ENCODE data around the gene HIF3A. TPM values are rescaled to one million over a fixed set of nuclear protein-coding genes. Genes with fewer than 3 reads are reported as not detected.

Gene HIF3A
- total RNA-seq, 3 donors from 2014 or later (not counting 1 experiment from before 2014, with no cell fraction given): not detected

GRCh38 chr19:46350029-46350757, 53.4 kb downstream of the HIF3A start:
- no peaks in the 10 kb centered on the region for H3K27me3 ChIP-seq (ENCODE audit: control insufficient read depth, insufficient read depth, low read length)
- Mint-ChIP-seq H3K4me1 (peaks cover 48 to 77% of the 10 kb centered on the region in 2 donors), H3K36me3 (no peaks in the 10 kb centered on the region), H3K9me3 (no peaks in the 10 kb centered on the region), H3K27ac (peak overlapping the region; percentile 90 to 94), H3K4me3 (peak overlapping the region; percentile 76), H3K27me3 (ENCODE audit: low read depth in 2 of 2) (no peaks in the 10 kb centered on the region)
- H3K9me3 ChIP-seq (ENCODE audit: control insufficient read depth, insufficient read depth, low read length): no peaks in the 10 kb centered on the region
- ATAC-seq (no peak), DNase-seq (no peak)
- intact Hi-C loops (cut with micrococcal nuclease): loop anchor here (2.0 kb wide), 1 partner anchor 15 kb away; no protein-coding TSS in a partner anchor
- peak overlapping the region; percentile 70 for H3K27ac ChIP-seq (ENCODE audit: low read length)
- TF ChIP-seq CTCF (IDR thresholded peaks at IDR 0.05): no peak
- H3K4me3 ChIP-seq (ENCODE audit: low read length): no peak overlapping the region
- H3K4me1 ChIP-seq (ENCODE audit: control insufficient read depth, insufficient read depth, low read length): peaks cover 84% of the 10 kb centered on the region
- peaks cover 17% of the 10 kb centered on the region for H3K36me3 ChIP-seq (ENCODE audit: control insufficient read depth, insufficient read depth, low read length)
- WGBS (ENCODE audit: insufficient coverage): 29% methylated on average over 8 of the region's 8 CpGs

GRCh38 chr19:46350758-46351159, 53.9 kb downstream of the HIF3A start:
- intact Hi-C loops (cut with micrococcal nuclease): loop anchor here (2.0 kb wide), 1 partner anchor 14 kb away; no protein-coding TSS in a partner anchor
- no peak for TF ChIP-seq CTCF (IDR thresholded peaks at IDR 0.05)
- peaks cover 53 to 83% of the 10 kb centered on the region in 2 donors for H3K4me1 Mint-ChIP-seq
- no peaks in the 10 kb centered on the region for H3K36me3 Mint-ChIP-seq
- no peaks in the 10 kb centered on the region for H3K27me3 Mint-ChIP-seq (ENCODE audit: low read depth in 2 of 2)
- H3K4me1 ChIP-seq (ENCODE audit: control insufficient read depth, insufficient read depth, low read length): peaks cover 90% of the 10 kb centered on the region
- 24% methylated on average over 8 of the region's 8 CpGs for WGBS (ENCODE audit: insufficient coverage)
- no peaks in the 10 kb centered on the region for H3K27me3 ChIP-seq (ENCODE audit: control insufficient read depth, insufficient read depth, low read length)
- H3K9me3 ChIP-seq (ENCODE audit: control insufficient read depth, insufficient read depth, low read length): no peaks in the 10 kb centered on the region
- no peak overlapping the region for H3K4me3 ChIP-seq (ENCODE audit: low read length)
- H3K4me3 Mint-ChIP-seq: peak overlapping the region; percentile 79
- H3K27ac ChIP-seq (ENCODE audit: low read length): peak overlapping the region; percentile 70
- ATAC-seq (peak; percentile 31 to 51 (median 34)), DNase-seq (peak; percentile 29 to 66)
- peak overlapping the region; percentile 90 to 94 for H3K27ac Mint-ChIP-seq
- H3K36me3 ChIP-seq (ENCODE audit: control insufficient read depth, insufficient read depth, low read length): peaks cover 22% of the 10 kb centered on the region
- no peaks in the 10 kb centered on the region for H3K9me3 Mint-ChIP-seq

- H3K27me3 ChIP-seq (ENCODE audit: control insufficient read depth, insufficient read depth, low read length): no peaks in the 10 kb centered on the region
- Mint-ChIP-seq H3K27ac (peak overlapping the region; percentile 90 to 94), H3K9me3 (no peaks in the 10 kb centered on the region), H3K27me3 (ENCODE audit: low read depth in 2 of 2) (no peaks in the 10 kb centered on the region), H3K4me1 (peaks cover 55 to 88% of the 10 kb centered on the region in 2 donors), H3K36me3 (no peaks in the 10 kb centered on the region), H3K4me3 (peak overlapping the region; percentile 79)
- peak in 1 of 2 donors; percentile 58 for DNase-seq
- peaks cover 25% of the 10 kb centered on the region for H3K36me3 ChIP-seq (ENCODE audit: control insufficient read depth, insufficient read depth, low read length)
- H3K9me3 ChIP-seq (ENCODE audit: control insufficient read depth, insufficient read depth, low read length): no peaks in the 10 kb centered on the region
- H3K4me1 ChIP-seq (ENCODE audit: control insufficient read depth, insufficient read depth, low read length): peaks cover 93% of the 10 kb centered on the region
- intact Hi-C loops (cut with micrococcal nuclease): loop anchor here (2.0 kb wide), 1 partner anchor 13 kb away; no protein-coding TSS in a partner anchor
- WGBS (ENCODE audit: insufficient coverage): 57% methylated on average over 17 of the region's 18 CpGs
- ATAC-seq: no peak
- no peak for TF ChIP-seq CTCF (IDR thresholded peaks at IDR 0.05)
- peak overlapping the region; percentile 70 for H3K27ac ChIP-seq (ENCODE audit: low read length)
- H3K4me3 ChIP-seq (ENCODE audit: low read length): no peak overlapping the region
Observed at GRCh38 chr19:46351241-46352041, 54.6 kb downstream of the HIF3A start.

Measured in natural killer cell (primary cell).